ENCODE results near the gene PAQR9.

DNA sequence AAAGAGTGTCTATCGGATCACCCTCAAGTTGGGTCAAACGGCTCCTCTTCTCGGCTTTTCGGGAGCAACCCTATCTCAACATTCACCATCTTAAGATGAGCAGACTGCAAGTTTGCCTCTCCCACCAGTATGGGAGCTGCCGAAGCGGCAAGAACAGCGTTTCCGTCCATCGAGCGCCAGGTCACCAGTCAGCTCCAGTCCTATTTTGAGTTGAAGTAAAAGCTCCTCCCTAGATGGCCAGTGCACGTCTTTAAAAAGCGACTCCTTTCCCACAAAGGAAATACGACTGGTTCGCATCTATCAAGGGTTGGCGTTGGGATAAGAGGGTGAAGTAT is 37.5 kb upstream of the PAQR9 start:
- TF ChIP-seq POLR2AphosphoS5 (IDR thresholded peaks at IDR 0.05; ENCODE audit: low read depth, low read length) (no peak), SIN3A (IDR thresholded peaks at IDR 0.05; ENCODE audit: borderline replicate concordance, insufficient read depth, low read length) (no peak), TAF1 (IDR thresholded peaks at IDR 0.05; ENCODE audit: borderline replicate concordance, insufficient read depth, low read length) (no peak), FOXP2 (optimal IDR thresholded peaks at IDR 0.05; ENCODE audit: borderline replicate concordance, extremely low read depth, extremely low read length, insufficient read depth) (no peak)
- TF ChIP-seq, protein P1, sequence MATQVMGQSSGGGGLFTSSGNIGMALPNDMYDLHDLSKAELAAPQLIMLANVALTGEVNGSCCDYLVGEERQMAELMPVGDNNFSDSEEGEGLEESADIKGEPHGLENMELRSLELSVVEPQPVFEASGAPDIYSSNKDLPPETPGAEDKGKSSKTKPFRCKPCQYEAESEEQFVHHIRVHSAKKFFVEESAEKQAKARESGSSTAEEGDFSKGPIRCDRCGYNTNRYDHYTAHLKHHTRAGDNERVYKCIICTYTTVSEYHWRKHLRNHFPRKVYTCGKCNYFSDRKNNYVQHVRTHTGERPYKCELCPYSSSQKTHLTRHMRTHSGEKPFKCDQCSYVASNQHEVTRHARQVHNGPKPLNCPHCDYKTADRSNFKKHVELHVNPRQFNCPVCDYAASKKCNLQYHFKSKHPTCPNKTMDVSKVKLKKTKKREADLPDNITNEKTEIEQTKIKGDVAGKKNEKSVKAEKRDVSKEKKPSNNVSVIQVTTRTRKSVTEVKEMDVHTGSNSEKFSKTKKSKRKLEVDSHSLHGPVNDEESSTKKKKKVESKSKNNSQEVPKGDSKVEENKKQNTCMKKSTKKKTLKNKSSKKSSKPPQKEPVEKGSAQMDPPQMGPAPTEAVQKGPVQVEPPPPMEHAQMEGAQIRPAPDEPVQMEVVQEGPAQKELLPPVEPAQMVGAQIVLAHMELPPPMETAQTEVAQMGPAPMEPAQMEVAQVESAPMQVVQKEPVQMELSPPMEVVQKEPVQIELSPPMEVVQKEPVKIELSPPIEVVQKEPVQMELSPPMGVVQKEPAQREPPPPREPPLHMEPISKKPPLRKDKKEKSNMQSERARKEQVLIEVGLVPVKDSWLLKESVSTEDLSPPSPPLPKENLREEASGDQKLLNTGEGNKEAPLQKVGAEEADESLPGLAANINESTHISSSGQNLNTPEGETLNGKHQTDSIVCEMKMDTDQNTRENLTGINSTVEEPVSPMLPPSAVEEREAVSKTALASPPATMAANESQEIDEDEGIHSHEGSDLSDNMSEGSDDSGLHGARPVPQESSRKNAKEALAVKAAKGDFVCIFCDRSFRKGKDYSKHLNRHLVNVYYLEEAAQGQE (IDR thresholded peaks at IDR 0.05; ENCODE audit: insufficient read depth in 1 of 2, low read depth in 2 of 2, low read length in 2 of 2), result no peak
